Duodenal mucosa (tissue), 2 donors: Measurements from ENCODE around the gene FAXDC2.

Experiments
- H3K27ac ChIP-seq: one replicate; pipeline ENCODE4 v1.7.0; 2013; ENCODE audit warnings: low read depth, low read length
- H3K27me3 ChIP-seq, 2 donors: one replicate each; pipeline ENCODE4 v1.7.0; 2013; ENCODE audit warnings: low read length in 2 of 2, control low read depth in 1 of 2; ENCODE audit not compliant: insufficient read depth in 2 of 2, control insufficient read depth in 1 of 2
- H3K36me3 ChIP-seq, 2 donors: one replicate each; pipeline ENCODE4 v1.7.0; 2013; ENCODE audit warnings: low read length in 2 of 2, control low read depth in 1 of 2; ENCODE audit not compliant: insufficient read depth in 2 of 2, control insufficient read depth in 1 of 2
- H3K4me1 ChIP-seq, 2 donors: one replicate each; pipeline ENCODE4 v1.7.0; 2013; ENCODE audit warnings: low read length in 2 of 2, control low read depth in 1 of 2; ENCODE audit not compliant: insufficient read depth in 2 of 2, control insufficient read depth in 1 of 2
- H3K4me3 ChIP-seq, 2 donors: one replicate each; pipeline ENCODE4 v1.7.0; 2013; ENCODE audit warnings: low read length in 2 of 2, low read depth in 1 of 2
- H3K9ac ChIP-seq, 2 donors: one replicate each; pipeline ENCODE4 v1.7.0; 2013; ENCODE audit warnings: low read length in 2 of 2, low read depth in 1 of 2
- H3K9me3 ChIP-seq, 2 donors: one replicate each; pipeline ENCODE4 v1.7.0; 2013; ENCODE audit warnings: low read length in 2 of 2, control low read depth in 1 of 2; ENCODE audit not compliant: control insufficient read depth in 1 of 2

FAXDC2 gene

DNA sequence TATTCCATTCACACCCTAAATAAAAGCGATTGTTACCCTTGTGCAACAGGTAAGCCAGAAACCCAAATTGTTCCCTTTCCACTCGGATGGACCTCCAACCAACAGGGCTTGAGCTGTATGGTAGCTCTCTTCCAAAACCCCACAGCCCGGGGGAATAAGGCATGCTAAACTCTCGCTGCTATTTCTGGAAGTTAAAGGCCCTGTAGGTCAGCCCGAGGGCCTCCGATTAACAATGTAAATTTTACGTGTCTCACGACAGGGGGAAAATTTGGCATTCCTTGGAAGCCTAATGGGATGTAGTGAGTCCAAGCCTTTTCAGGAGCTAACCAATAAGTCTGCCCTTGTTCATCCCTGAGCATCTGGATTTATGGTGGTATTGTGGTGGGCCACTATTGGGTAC, 34.0 kb upstream of the FAXDC2 start:
- Histone ChIP-seq H3K4me3 (no peak overlapping the region), H3K9ac (no peak overlapping the region), H3K9me3 (peaks cover 23 to 28% of the 10 kb centered on the region in 2 donors), H3K36me3 (peaks cover 26 to 46% of the 10 kb centered on the region in 2 donors), H3K27me3 (no peaks in the 10 kb centered on the region), H3K4me1 (no peaks in the 10 kb centered on the region), H3K27ac (no peak overlapping the region)

DNA sequence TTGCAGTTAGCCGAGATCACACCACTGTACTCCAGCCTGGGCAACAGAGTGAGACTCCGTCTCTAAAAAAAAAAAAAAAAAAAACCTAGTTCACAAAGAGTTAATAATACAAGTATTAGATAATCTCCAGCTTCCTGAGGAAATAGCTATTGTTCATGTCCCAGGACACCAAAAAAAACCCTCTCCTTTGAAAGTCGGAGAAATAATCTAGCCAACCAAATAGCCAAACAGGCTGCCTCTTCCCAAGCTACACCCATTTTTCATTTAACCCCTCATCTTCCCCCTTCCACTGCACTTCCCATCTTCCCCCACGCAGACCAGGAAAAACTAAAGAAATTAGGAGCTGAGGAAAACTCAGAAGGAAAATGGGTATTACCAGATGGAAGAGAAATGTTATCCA, 31.6 kb upstream of the FAXDC2 start:
- no peak overlapping the region for H3K27ac ChIP-seq
- H3K27me3 ChIP-seq: no peaks in the 10 kb centered on the region
- no peaks in the 10 kb centered on the region for H3K4me1 ChIP-seq
- no peak overlapping the region for H3K4me3 ChIP-seq
- H3K9me3 ChIP-seq: peaks cover 32 to 33% of the 10 kb centered on the region in 2 donors
- H3K9ac ChIP-seq: no peak overlapping the region
- H3K36me3 ChIP-seq: peaks cover 15 to 26% of the 10 kb centered on the region in 2 donors

DNA sequence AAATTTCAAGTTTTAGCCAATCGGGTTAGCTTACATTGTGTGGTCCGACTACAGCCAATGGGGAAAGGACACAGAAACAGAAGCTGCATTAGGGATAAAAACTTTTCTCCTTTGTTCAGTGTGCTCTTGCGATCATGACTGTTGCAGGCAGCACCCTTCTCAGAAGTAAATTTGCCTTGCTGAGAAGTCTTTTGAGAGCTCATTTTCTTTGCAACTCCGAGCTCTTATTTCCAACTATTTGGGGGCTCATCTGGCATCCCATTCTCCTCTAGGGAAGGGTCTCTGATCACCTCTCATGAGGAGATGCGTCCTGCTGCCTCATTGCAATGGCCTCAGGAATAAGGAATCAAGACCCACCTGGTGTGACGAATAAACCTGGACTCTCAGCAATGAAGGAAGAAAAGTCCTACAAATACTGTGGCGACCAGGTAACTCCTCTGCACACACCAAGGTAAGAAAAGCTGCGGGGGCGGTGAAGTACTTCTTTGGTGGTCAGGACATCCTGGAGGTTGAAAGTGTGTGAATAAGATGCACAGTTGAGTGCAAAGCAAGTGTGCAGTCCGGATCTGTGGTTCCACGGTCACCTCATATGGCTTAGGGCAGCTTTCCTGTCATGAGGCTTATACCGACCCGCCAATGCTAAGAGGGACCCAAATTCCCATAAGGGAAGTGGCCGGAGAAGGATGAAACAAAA, 28.4 kb upstream of the FAXDC2 start:
- H3K27me3 ChIP-seq: no peaks in the 10 kb centered on the region
- H3K4me3 ChIP-seq: no peak overlapping the region
- H3K4me1 ChIP-seq: no peaks in the 10 kb centered on the region
- H3K27ac ChIP-seq: no peak overlapping the region
- peaks cover 15 to 34% of the 10 kb centered on the region in 2 donors for H3K36me3 ChIP-seq
- peaks cover 9 to 11% of the 10 kb centered on the region in 2 donors for H3K9me3 ChIP-seq
- no peak overlapping the region for H3K9ac ChIP-seq

DNA sequence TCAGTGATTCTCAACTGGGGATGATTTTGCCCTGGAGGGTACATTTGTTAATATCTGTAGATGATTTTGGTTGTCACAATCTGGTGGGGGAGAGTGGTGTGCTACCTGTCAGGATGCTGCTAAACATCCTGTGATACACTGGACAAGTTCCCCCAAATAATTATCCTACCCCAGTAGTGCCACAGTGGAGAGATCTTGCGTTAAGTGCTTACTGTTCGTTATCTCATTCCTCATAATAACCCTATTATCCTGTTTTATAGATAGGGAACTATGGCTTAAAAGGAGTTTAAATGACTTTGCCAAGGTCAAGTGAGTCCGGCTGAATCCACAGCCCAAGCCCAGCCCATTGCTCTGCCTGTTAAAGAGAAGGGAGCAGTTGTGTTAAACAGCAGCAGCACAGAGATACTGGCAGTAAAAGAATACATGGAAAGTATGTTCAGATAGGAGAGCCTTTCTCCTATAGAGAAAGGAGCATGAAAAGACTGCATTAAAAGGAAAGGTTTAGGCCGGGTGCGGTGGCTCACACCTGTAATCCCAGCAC, 23.5 kb upstream of the FAXDC2 start:
- no peak overlapping the region for H3K4me3 ChIP-seq
- no peaks in the 10 kb centered on the region for H3K27me3 ChIP-seq
- peaks cover 28 to 65% of the 10 kb centered on the region in 2 donors for H3K36me3 ChIP-seq
- H3K4me1 ChIP-seq: no peaks in the 10 kb centered on the region
- H3K9ac ChIP-seq: no peak overlapping the region
- peaks cover 6 to 7% of the 10 kb centered on the region in 2 donors for H3K9me3 ChIP-seq
- H3K27ac ChIP-seq: no peak overlapping the region

DNA sequence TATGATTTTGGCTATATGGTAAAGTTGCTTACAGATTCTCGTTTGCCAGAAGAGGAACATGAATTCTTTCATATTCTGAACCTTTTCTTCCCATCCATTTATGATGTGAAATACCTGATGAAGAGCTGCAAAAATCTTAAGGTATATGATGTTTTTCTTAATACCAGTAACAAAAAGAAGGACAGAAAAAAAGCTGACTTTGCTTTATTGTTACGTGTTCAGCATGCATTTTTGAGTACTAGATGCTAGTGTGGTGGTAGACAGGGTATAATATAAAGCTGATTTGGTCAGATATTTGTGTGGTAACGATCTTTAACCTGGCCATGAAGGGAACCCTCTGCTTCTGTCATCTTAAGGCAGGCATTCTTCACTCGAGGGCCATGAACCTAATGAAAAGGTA, 21.3 kb upstream of the FAXDC2 start:
- no peak overlapping the region for H3K27ac ChIP-seq
- H3K9me3 ChIP-seq: no peaks in the 10 kb centered on the region
- no peaks in the 10 kb centered on the region for H3K4me1 ChIP-seq
- H3K4me3 ChIP-seq: no peak overlapping the region
- peaks cover 28 to 66% of the 10 kb centered on the region in 2 donors for H3K36me3 ChIP-seq
- no peak overlapping the region for H3K9ac ChIP-seq
- no peaks in the 10 kb centered on the region for H3K27me3 ChIP-seq

DNA sequence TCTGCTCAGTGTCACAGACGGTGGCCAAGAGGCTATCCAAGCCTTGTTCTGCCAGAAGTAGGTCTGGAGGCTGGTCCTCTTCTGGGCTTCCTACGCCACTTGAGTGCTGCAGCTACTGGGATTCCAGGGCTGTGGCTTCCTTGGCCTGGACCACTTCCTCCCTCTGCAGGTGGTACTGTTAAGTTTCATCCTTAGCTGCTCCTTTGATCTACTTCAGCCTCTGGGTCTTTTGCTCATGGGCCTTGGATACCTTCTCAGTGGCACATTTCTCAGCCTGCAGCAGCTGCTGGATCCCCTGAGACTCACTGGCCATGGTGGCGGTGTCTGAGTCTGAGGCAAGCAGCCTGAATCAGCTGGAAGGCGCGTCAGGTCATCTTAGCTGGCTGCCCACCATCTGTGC, 18.3 kb upstream of the FAXDC2 start:
- peaks cover 16 to 58% of the 10 kb centered on the region in 2 donors for H3K36me3 ChIP-seq

DNA sequence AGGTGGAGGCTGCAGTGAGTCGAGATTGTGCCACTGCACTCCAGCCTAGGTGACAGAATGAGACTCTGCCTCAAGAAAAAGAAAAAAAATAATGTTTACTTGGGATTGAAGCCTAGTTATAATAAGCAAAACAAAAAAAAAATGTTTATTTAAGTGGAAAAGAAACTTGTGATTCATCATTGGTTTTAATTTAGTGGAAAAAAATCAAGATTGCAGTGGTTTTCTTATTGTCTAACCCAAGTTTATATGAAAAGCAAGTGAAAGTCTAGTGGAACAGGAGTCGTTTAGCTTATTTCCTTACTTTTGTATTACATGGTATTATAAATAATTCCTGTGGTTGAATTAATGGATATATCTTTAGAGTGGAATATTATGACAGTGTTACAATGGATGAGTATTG, 16.4 kb upstream of the FAXDC2 start:
- no peak overlapping the region for H3K9ac ChIP-seq
- peaks cover 10 to 13% of the 10 kb centered on the region in 2 donors for H3K4me1 ChIP-seq
- H3K27me3 ChIP-seq: no peaks in the 10 kb centered on the region
- H3K4me3 ChIP-seq: no peak overlapping the region
- H3K36me3 ChIP-seq: peaks cover 16 to 49% of the 10 kb centered on the region in 2 donors
- no peaks in the 10 kb centered on the region for H3K9me3 ChIP-seq
- no peak overlapping the region for H3K27ac ChIP-seq

More for the DNA sequence above, 18.3 kb upstream of the FAXDC2 start:
- Histone ChIP-seq H3K27ac (no peak overlapping the region), H3K9me3 (no peaks in the 10 kb centered on the region), H3K27me3 (no peaks in the 10 kb centered on the region), H3K4me3 (no peak overlapping the region), H3K4me1 (no peaks in the 10 kb centered on the region), H3K9ac (no peak overlapping the region)

DNA sequence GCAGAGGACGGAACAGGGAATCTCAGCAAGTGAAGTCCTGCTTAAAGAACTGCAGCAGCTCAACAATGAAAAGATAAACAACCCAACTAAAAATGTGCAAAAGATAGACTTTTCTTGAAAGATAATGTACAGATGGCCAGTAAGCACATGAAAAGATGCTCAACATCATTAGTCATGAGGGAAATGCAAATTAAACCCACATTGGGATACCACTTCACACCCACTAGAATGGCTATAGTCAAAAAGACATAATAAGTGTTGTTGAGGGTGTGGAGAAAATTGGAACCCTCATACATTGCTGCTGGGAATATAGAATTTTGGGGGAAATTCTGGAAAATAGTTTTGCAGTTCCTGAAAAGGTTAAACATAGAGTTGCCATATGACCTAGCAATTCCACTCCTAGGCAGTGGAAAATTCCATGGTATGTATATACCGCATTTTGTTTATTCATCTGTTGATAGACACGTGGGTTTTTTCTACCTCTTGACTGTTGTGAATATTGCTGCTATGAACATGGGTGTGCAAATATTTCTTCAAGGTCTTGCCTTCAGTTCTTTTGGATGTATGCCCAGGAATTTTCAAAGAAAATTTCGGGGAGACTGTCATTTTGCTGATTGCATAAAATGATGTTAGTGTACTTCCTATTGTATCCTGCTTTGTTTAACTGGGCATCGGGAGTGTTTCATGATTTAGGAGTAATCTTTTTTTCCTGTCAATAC, 15.2 kb upstream of the FAXDC2 start:
- no peak overlapping the region for H3K4me3 ChIP-seq
- H3K9ac ChIP-seq: no peak overlapping the region
- H3K4me1 ChIP-seq: peaks cover 18 to 21% of the 10 kb centered on the region in 2 donors
- H3K36me3 ChIP-seq: peaks cover 12 to 39% of the 10 kb centered on the region in 2 donors
- H3K27ac ChIP-seq: no peak overlapping the region
- no peaks in the 10 kb centered on the region for H3K27me3 ChIP-seq
- H3K9me3 ChIP-seq: no peaks in the 10 kb centered on the region

DNA sequence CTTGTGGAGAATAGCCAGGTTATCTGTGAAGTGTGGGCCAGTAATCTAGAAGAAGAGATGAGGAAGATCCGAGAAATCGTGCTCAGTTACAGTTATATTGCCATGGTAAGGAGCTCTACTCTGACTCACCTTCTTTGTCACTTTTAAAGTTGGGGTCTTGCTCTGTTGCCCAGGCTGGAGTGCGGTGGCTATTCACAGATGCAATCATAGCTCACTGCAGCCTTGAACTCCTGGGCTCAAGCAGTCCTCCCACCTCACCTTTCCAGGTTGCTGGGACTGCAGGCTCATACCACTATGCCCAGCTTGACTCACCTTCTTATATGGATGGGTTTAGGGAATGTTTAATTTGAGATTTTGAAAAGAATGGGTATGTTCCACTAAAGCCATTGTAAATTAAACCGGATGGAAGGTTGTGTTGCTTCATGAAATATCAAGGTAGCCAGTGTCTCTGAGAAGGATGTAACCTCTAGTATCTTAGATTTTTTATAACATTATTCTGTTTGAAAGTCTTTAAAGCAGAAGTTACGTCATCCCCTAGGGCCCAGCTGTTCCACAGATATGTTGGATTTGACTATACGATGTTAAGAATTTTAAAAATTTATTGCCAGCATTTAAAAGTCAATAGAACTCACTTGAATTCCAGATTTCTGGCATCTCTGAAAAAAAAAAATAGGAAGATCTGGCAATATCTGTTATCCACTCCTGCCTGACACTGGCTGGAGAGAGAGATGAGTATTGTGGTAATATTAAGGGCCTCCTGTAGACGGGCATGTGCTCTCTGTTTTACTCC, 13.1 kb upstream of the FAXDC2 start:
- no peak overlapping the region for H3K27ac ChIP-seq
- H3K9ac ChIP-seq: no peak overlapping the region
- no peaks in the 10 kb centered on the region for H3K27me3 ChIP-seq
- peaks cover 9 to 31% of the 10 kb centered on the region in 2 donors for H3K36me3 ChIP-seq
- peaks cover 29 to 35% of the 10 kb centered on the region in 2 donors for H3K4me1 ChIP-seq
- H3K4me3 ChIP-seq: no peak overlapping the region
- no peaks in the 10 kb centered on the region for H3K9me3 ChIP-seq

DNA sequence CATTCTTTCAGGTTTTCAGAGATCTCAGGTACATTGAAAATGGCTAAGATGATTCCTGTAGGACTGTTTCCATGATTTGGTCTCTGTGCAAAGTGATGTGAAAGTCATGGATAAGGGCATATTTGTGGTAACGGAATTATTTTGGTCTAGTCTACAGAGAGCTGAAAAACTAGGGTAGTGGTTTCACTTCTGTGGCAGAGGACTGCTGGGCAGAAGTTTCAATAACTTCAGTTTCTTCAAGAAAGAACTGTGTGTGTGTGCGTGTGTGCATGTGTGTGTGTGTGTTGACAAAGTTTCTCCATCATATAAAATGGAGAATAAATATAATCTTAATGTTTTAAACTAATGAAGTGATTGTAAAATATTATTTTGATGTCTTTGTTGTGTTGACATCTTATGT, 12.4 kb upstream of the FAXDC2 start:
- Histone ChIP-seq H3K27ac (no peak overlapping the region), H3K4me1 (peaks cover 29 to 35% of the 10 kb centered on the region in 2 donors), H3K36me3 (peaks cover 9 to 28% of the 10 kb centered on the region in 2 donors), H3K27me3 (no peaks in the 10 kb centered on the region), H3K9me3 (no peaks in the 10 kb centered on the region), H3K4me3 (no peak overlapping the region), H3K9ac (no peak overlapping the region)
